Measurements from ENCODE around the gene A1CF. TPM values are rescaled to one million over a fixed set of nuclear protein-coding genes. Genes with fewer than 3 reads are reported as not detected.

Gene A1CF
- polyA plus RNA-seq, 1 donor (not counting 4 experiments of a cell fraction or from before 2014, with no cell fraction given), result not detected

GRCh38 chr10:50876429-50876828 is 9.0 kb downstream of the A1CF start:
- FAIRE-seq, result no peak
- H4K20me1 ChIP-seq (ENCODE audit: control insufficient read depth, extremely low read depth, insufficient read depth, low read length), result no peaks in the 10 kb centered on the region
- no peak overlapping the region for H2AFZ ChIP-seq (ENCODE audit: control insufficient read depth, low read length)

GRCh38 chr10:50874723-50875122 is 10.7 kb downstream of the A1CF start:
- dilution Hi-C loops (cut with MboI; ENCODE audit: extremely low pct_ligation_motif_present, low sequenced_read_pairs), result no loop called here
- Histone ChIP-seq H3K4me3 (ENCODE audit: control insufficient read depth in 2 of 3, extremely low read depth in 1 of 3, insufficient read depth in 2 of 3, low read depth in 1 of 3, low read length in 3 of 3) (no peak overlapping the region), H3K9me3 (ENCODE audit: control insufficient read depth, low read depth, low read length) (no peaks in the 10 kb centered on the region), H2AFZ (ENCODE audit: control insufficient read depth, low read length) (no peak overlapping the region), H3K36me3 (ENCODE audit: control insufficient read depth in 2 of 2, extremely low read depth in 1 of 2, insufficient read depth in 2 of 2, low read length in 2 of 2) (no peaks in the 10 kb centered on the region), H3K4me1 (ENCODE audit: control insufficient read depth, extremely low read depth, insufficient read depth, low read length) (no peaks in the 10 kb centered on the region), H3K4me2 (ENCODE audit: control insufficient read depth, extremely low read depth, insufficient read depth, low read depth, low read length) (no peak overlapping the region), H3K9me1 (ENCODE audit: control insufficient read depth, extremely low read depth, insufficient read depth, low read length) (no peaks in the 10 kb centered on the region), H3K79me2 (ENCODE audit: control insufficient read depth, insufficient read depth, low read length) (no peaks in the 10 kb centered on the region), H4K20me1 (ENCODE audit: control insufficient read depth, extremely low read depth, insufficient read depth, low read length) (no peaks in the 10 kb centered on the region), H3K27ac (ENCODE audit: control insufficient read depth, insufficient read depth, low read length) (no peak overlapping the region), H3K9ac (ENCODE audit: control insufficient read depth, extremely low read depth, insufficient read depth, low read length) (no peak overlapping the region), H3K27me3 (ENCODE audit: control insufficient read depth, extremely low read depth, insufficient read depth, low read length) (peaks cover 4% of the 10 kb centered on the region)
- TF ChIP-seq EZH2 (IDR thresholded peaks at IDR 0.05; ENCODE audit: low read length) (no peak), CTCF (optimal IDR thresholded peaks at IDR 0.05 in 1 of 3, IDR thresholded peaks at IDR 0.05 in 1 of 3, conservative IDR thresholded peaks at IDR 0.05 in 1 of 3; ENCODE audit: extremely low read depth in 1 of 3, insufficient read depth in 2 of 3, low read length in 3 of 3) (no peak)
- DNase-seq (ENCODE audit: low read depth, low spot score), result no peak
- no peak for FAIRE-seq

More at GRCh38 chr10:50876429-50876828, 9.0 kb downstream of the A1CF start:
- H3K4me1 ChIP-seq (ENCODE audit: control insufficient read depth, extremely low read depth, insufficient read depth, low read length), result no peaks in the 10 kb centered on the region
- H3K36me3 ChIP-seq (ENCODE audit: control insufficient read depth in 2 of 2, extremely low read depth in 1 of 2, insufficient read depth in 2 of 2, low read length in 2 of 2), result no peaks in the 10 kb centered on the region
- H3K9me1 ChIP-seq (ENCODE audit: control insufficient read depth, extremely low read depth, insufficient read depth, low read length), result no peaks in the 10 kb centered on the region
- H3K27me3 ChIP-seq (ENCODE audit: control insufficient read depth, extremely low read depth, insufficient read depth, low read length), result peaks cover 4% of the 10 kb centered on the region
- no peaks in the 10 kb centered on the region for H3K9me3 ChIP-seq (ENCODE audit: control insufficient read depth, low read depth, low read length)
- no peak overlapping the region for H3K4me2 ChIP-seq (ENCODE audit: control insufficient read depth, extremely low read depth, insufficient read depth, low read depth, low read length)
- dilution Hi-C loops (cut with MboI; ENCODE audit: extremely low pct_ligation_motif_present, low sequenced_read_pairs), result no loop called here
- no peak for DNase-seq (ENCODE audit: low read depth, low spot score)
- TF ChIP-seq CTCF (optimal IDR thresholded peaks at IDR 0.05 in 1 of 3, IDR thresholded peaks at IDR 0.05 in 1 of 3, conservative IDR thresholded peaks at IDR 0.05 in 1 of 3; ENCODE audit: extremely low read depth in 1 of 3, insufficient read depth in 2 of 3, low read length in 3 of 3), result no peak
- no peak for TF ChIP-seq EZH2 (IDR thresholded peaks at IDR 0.05; ENCODE audit: low read length)
- H3K4me3 ChIP-seq (ENCODE audit: control insufficient read depth in 2 of 3, extremely low read depth in 1 of 3, insufficient read depth in 2 of 3, low read depth in 1 of 3, low read length in 3 of 3), result no peak overlapping the region
- H3K27ac ChIP-seq (ENCODE audit: control insufficient read depth, insufficient read depth, low read length), result no peak overlapping the region
- H3K9ac ChIP-seq (ENCODE audit: control insufficient read depth, extremely low read depth, insufficient read depth, low read length), result no peak overlapping the region
- no peaks in the 10 kb centered on the region for H3K79me2 ChIP-seq (ENCODE audit: control insufficient read depth, insufficient read depth, low read length)
